Thymus (tissue), 14 donors: Measurements from ENCODE around the gene METTL17. TPM values are rescaled to one million over a fixed set of nuclear protein-coding genes. Genes with fewer than 3 reads are reported as not detected.
"Not testable (repeated sequence)": the region's sequence is repeated elsewhere in the genome, so short reads cannot be mapped to it uniquely, and the experiment has no call there.

Source experiments
- DNase-seq, 9 donors: peaks; one replicate each; pipeline ENCODE4 v3.0.0-alpha.2; 2013; ENCODE audit warnings: low spot score in 9 of 9, low read depth in 6 of 9, missing footprints in 1 of 9
- H3K27ac ChIP-seq, 2 donors: one replicate each; pipeline ENCODE4 v1.5.1; 2013; ENCODE audit warnings: control low read depth in 1 of 2, low read depth in 1 of 2, low read length in 1 of 2, mild to moderate bottlenecking in 1 of 2, moderate library complexity in 1 of 2
- H3K27me3 ChIP-seq, 2 donors: one replicate each; pipeline ENCODE4 v1.5.1; 2013; ENCODE audit warnings: low read length in 1 of 2; ENCODE audit not compliant: control insufficient read depth in 2 of 2, insufficient read depth in 1 of 2
- H3K36me3 ChIP-seq, 2 donors: one replicate each; pipeline ENCODE4 v1.5.1; 2013; ENCODE audit warnings: low read length in 1 of 2, mild to moderate bottlenecking in 1 of 2, moderate library complexity in 1 of 2; ENCODE audit not compliant: control insufficient read depth in 2 of 2, insufficient read depth in 2 of 2
- H3K4me1 ChIP-seq, 2 donors: one replicate each; pipeline ENCODE4 v1.5.1; 2013; ENCODE audit warnings: low read length in 2 of 2; ENCODE audit not compliant: control insufficient read depth in 2 of 2, insufficient read depth in 2 of 2
- H3K4me3 ChIP-seq, 2 donors: one replicate each; pipeline ENCODE4 v1.5.1; 2013; ENCODE audit warnings: low read length in 2 of 2, control low read depth in 1 of 2, mild to moderate bottlenecking in 1 of 2
- H3K9me3 ChIP-seq, 2 donors: one replicate each; pipeline ENCODE4 v1.5.1; 2013; ENCODE audit warnings: low read length in 1 of 2, mild to moderate bottlenecking in 1 of 2; ENCODE audit not compliant: control insufficient read depth in 2 of 2, insufficient read depth in 1 of 2
- WGBS: extraction: QIAGEN DNeasy Blood & Tissue Kit; methylation state at CpG from one replicate; pipeline ENCODE4 v1.1.7; 2013; 5-methylcytosine and 5-hydroxymethylcytosine counted together
- long read RNA-seq, 10 donors: transcript quantifications; one replicate each; lab custom pipeline, GENCODE V29; 2026
- polyA plus RNA-seq: library from polyadenylated mRNA; stranded (reverse); fragments of 200-250 nt; gene quantifications from one replicate; pipeline ENCODE4 v1.2.3, GENCODE V29; 2013
- total RNA-seq: library from RNA; stranded (reverse); fragments of 120-200 nt; gene quantifications from one replicate; pipeline ENCODE4 v1.2.4, GENCODE V29; 2013
- donor health status: healthy.

Gene METTL17
- total RNA-seq (64.2 TPM), polyA plus RNA-seq (99.5 TPM)
- long read RNA-seq, donor 1, partial matches to known transcripts: 0 of 1 reads
- long read RNA-seq, donor 1, other reads (novel, unspliced or antisense): 0 of 1 reads
- long read RNA-seq, donor 2: 0 reads
- long read RNA-seq, donor 3, transcript METTL17-201 (14 exons, 1,749 nt): major isoform, 8 of 50 reads
- long read RNA-seq, donor 3, partial matches to known transcripts: 25 of 50 reads
- long read RNA-seq, donor 3, other reads (novel, unspliced or antisense): 0 of 50 reads
- long read RNA-seq, donor 4, partial matches to known transcripts: 0 of 10 reads
- long read RNA-seq, donor 4, other reads (novel, unspliced or antisense): 0 of 10 reads
- long read RNA-seq, donor 5, transcript METTL17-201 (14 exons, 1,749 nt): major isoform, 12 of 35 reads
- long read RNA-seq, donor 5, partial matches to known transcripts: 11 of 35 reads
- long read RNA-seq, donor 5, other reads (novel, unspliced or antisense): 0 of 35 reads
- long read RNA-seq, donor 6, transcript METTL17-201 (14 exons, 1,749 nt): major isoform, 6 of 10 reads
- long read RNA-seq, donor 6, partial matches to known transcripts: 0 of 10 reads
- long read RNA-seq, donor 6, other reads (novel, unspliced or antisense): 0 of 10 reads
- long read RNA-seq, donor 7, transcript METTL17-201 (14 exons, 1,749 nt): major isoform, 6 of 20 reads
- long read RNA-seq, donor 7, partial matches to known transcripts: 7 of 20 reads
- long read RNA-seq, donor 7, other reads (novel, unspliced or antisense): 0 of 20 reads
- long read RNA-seq, donor 8, partial matches to known transcripts: 0 of 6 reads
- long read RNA-seq, donor 8, other reads (novel, unspliced or antisense): 0 of 6 reads
- long read RNA-seq, donor 9, transcript METTL17-201 (14 exons, 1,749 nt): major isoform, 8 of 22 reads
- long read RNA-seq, donor 9, partial matches to known transcripts: 0 of 22 reads
- long read RNA-seq, donor 9, other reads (novel, unspliced or antisense): 0 of 22 reads
- long read RNA-seq, donor 10, partial matches to known transcripts: 0 of 13 reads
- long read RNA-seq, donor 10, other reads (novel, unspliced or antisense): 0 of 13 reads

GRCh38 chr14:20989787-20990600 lies at the start of gene METTL17:
Gene METTL17 (plus strand): TSS chr14:20989980. CDS start chr14:20990003, 23 bp downstream.
- Histone ChIP-seq H3K27ac (peak within 1 kb of the TSS; percentile 80 to 88), H3K27me3 (no peaks in the 10 kb centered on the region), H3K36me3 (peaks cover 25 to 34% of the 10 kb centered on the region in 2 donors), H3K4me1 (peaks cover 16 to 20% of the 10 kb centered on the region in 2 donors), H3K4me3 (peak within 1 kb of the TSS; percentile 85 to 87), H3K9me3 (no peaks in the 10 kb centered on the region)
- WGBS: under 1% methylated on average over 42 of the region's 42 CpGs
- peak; percentile 80 to 96 (median 85) for DNase-seq

- not testable (repeated sequence) for DNase-seq, H3K4me3 ChIP-seq, H3K36me3 ChIP-seq, H3K27ac ChIP-seq, H3K27me3 ChIP-seq, H3K4me1 ChIP-seq, H3K9me3 ChIP-seq
- 15% methylated on average over 6 of the region's 6 CpGs for WGBS
Observed at GRCh38 chr14:20945146-20945545, 44.6 kb upstream of the METTL17 start.

GRCh38 chr14:20946707-20947106 lies 43.1 kb upstream of the METTL17 start:
- 97% methylated on average over 4 of the region's 9 CpGs for WGBS
- not testable (repeated sequence) for H3K4me3 ChIP-seq, H3K36me3 ChIP-seq, H3K9me3 ChIP-seq, H3K4me1 ChIP-seq, H3K27me3 ChIP-seq, DNase-seq, H3K27ac ChIP-seq

GRCh38 chr14:20954736-20955537 lies 34.8 kb upstream of the METTL17 start, which contains the start of gene RNASE2:
Gene RNASE2 (plus strand): TSS chr14:20955487. CDS start chr14:20955772, 285 bp downstream.
- H3K27me3 ChIP-seq, H3K27ac ChIP-seq, H3K36me3 ChIP-seq, H3K9me3 ChIP-seq, DNase-seq, H3K4me3 ChIP-seq: not testable (repeated sequence)
- peaks cover 3 to 22% of the 10 kb centered on the region in 2 donors for H3K4me1 ChIP-seq
- WGBS: 95% methylated on average over 4 of the region's 4 CpGs

- not testable (repeated sequence) for H3K4me3 ChIP-seq, H3K36me3 ChIP-seq, H3K27me3 ChIP-seq, H3K9me3 ChIP-seq, H3K27ac ChIP-seq
- peak in 1 of 9 donors; percentile 24 for DNase-seq
- H3K4me1 ChIP-seq: peaks cover 3 to 22% of the 10 kb centered on the region in 2 donors
- WGBS: 52% methylated on average over 5 of the region's 5 CpGs
Observed at GRCh38 chr14:20955538-20955873, 34.3 kb upstream of the METTL17 start.

- Histone ChIP-seq H3K4me3 (no peak overlapping the region), H3K4me1 (peaks cover 3 to 22% of the 10 kb centered on the region in 2 donors), H3K27ac (no peak overlapping the region), H3K36me3 (no peaks in the 10 kb centered on the region), H3K9me3 (peaks cover 0 to 5% of the 10 kb centered on the region in 2 donors), H3K27me3 (no peaks in the 10 kb centered on the region)
- 78% methylated on average over 11 of the region's 11 CpGs for WGBS
- peak in 7 of 9 donors; percentile 15 to 69 (median 39) for DNase-seq
Observed at GRCh38 chr14:20956376-20956976, 33.3 kb upstream of the METTL17 start.

GRCh38 chr14:20958946-20959345 lies 30.8 kb upstream of the METTL17 start:
- not testable (repeated sequence) for H3K9me3 ChIP-seq, H3K36me3 ChIP-seq, DNase-seq, H3K27ac ChIP-seq, H3K4me3 ChIP-seq, H3K27me3 ChIP-seq
- H3K4me1 ChIP-seq: peaks cover 3 to 19% of the 10 kb centered on the region in 2 donors

- H3K27ac ChIP-seq: no peak overlapping the region
- no peaks in the 10 kb centered on the region for H3K36me3 ChIP-seq
- WGBS: 100% methylated on average over 3 of the region's 3 CpGs
- peaks cover 6 to 9% of the 10 kb centered on the region in 2 donors for H3K4me1 ChIP-seq
- no peak for DNase-seq
- H3K4me3 ChIP-seq: no peak overlapping the region
- peaks cover 13 to 23% of the 10 kb centered on the region in 2 donors for H3K27me3 ChIP-seq
- no peaks in the 10 kb centered on the region for H3K9me3 ChIP-seq
Observed at GRCh38 chr14:20969336-20969735, 20.4 kb upstream of the METTL17 start.
